DMS53 treated with DMSO at 0.1 percent for 48 hours (cell line): ENCODE data around the gene RNGTT.

Experiments used
- DNase-seq: peaks from one replicate; lab custom pipeline; 2025; ENCODE audit not compliant: unreplicated experiment; lab: John Stamatoyannopoulos, UW

The RNGTT gene

DNA sequence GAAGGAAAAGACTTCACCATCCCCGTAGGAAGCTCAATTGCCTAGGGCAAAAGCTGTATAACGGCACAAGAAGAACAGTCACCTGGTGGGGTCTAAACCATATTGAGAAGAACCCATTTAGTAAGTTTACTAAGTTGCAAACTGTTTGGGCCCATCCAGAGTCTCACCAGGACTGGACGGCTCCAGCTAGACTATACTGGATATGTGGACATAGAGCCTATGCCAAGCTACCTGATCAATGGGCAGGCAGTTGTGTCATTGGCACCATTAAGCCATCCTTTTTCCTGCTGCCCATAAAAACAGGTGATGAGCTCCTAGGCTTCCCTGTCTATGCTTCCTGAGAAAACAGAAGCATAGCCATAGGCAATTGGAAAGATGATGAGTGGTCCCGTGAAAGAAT lies 293.9 kb downstream of the RNGTT start:
- DNase-seq, result no peak

- DNase-seq, result no peak
Measured at GRCh38 chr6:88666901-88667300, 296.5 kb downstream of the RNGTT start.

DNA sequence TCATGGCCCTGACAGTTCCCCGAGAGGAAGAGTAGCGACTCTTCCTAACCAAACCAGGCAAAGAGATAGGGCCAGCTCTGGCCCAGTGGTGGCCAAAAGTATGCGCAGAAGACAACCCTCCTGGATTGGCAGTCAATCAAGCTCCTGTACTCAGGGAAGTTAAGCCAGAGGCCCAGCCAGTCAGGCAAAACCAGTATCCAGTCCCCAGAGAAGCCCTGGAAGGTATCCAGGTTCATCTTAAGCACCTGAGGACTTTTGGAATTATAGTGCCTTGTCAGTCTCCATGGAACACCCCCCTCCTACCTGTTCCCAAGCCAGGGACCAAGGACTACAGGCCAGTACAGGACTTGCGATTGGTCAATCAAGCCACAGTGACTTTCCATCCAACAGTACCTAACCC lies 298.3 kb downstream of the RNGTT start:
- no peak for DNase-seq

DNA sequence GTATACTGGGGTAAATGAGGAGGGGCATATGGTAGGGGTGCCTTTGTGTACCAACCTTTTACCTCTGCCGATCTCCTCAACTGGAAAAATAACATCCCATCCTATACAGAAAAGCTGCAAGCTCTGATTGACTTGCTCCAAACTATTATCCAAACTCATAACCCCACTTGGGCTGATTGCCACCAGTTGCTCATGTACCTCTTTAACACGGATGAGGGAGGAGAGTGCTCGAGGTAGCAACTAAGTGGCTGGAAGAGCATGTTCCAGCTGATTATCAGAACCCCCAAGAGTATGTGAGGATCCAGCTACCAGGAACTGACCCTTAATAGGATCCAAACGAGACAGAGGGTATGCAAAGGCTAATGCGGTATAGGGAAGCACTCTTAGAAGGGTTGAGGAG lies 299.6 kb downstream of the RNGTT start:
- no peak for DNase-seq

GRCh38 chr6:88662653-88663174 lies 300.7 kb downstream of the RNGTT start:
- no peak for DNase-seq

GRCh38 chr6:88662163-88662580 lies 301.2 kb downstream of the RNGTT start:
- DNase-seq, result no peak

DNA sequence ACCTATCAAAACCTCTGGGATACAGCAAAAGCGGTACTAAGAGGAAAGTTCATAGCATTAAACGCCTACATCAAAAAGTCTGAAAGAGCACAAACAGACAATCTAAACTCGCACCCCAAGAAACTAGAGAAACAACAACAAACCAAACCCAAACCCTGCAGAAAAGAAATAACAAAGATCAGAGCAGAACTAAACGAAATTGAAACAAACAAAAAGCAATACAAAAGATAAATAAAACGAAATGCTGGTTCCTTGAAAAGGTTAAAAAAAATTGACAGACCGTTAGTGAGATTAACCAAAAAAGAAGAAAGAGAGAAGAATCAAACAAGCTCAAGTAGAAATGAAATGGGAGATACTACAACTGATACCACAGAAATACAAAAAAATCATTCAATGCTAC lies 302.3 kb downstream of the RNGTT start:
- DNase-seq, result no peak

- DNase-seq, result no peak
Measured at GRCh38 chr6:88655586-88655985, 307.8 kb downstream of the RNGTT start.

GRCh38 chr6:88653936-88654335 lies 309.5 kb downstream of the RNGTT start:
- DNase-seq, result no peak

DNA sequence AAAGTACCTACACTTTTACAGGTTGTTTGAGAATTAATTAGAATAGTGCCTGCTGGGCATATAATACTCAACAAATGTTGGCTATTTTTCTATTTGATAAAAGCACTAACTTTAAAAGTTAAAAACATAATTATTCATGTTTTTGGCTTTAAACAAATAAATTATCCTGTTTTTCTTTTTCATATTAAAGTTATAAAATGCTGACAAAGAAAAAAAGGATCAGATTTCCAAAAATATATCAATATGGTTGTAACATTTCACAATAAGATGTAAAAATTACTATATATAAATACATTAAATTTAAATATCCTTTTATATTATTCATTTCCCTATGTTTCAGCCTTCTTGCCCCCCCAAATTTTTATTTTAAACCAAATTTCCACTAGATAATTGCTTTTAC lies 312.0 kb downstream of the RNGTT start:
- no peak for DNase-seq

DNA sequence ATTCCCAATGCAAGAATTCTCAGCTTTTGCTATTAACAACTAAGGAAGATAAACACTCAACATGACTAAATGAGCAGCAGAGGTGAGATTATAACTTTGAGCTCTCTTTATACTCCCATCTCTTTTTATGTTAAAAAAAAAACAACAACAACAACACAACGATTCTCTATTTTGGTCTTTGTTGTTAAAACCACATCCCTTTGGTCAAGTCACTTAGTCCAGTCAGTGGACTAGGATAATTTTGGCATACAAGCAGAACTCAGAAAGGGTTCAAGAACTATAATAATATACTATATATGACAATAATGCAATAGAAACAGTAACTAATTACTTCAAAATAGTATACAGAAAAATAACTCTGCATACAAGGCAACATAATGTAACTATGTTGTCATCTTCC lies 312.4 kb downstream of the RNGTT start:
- no peak for DNase-seq

GRCh38 chr6:88650029-88650619 lies 313.3 kb downstream of the RNGTT start:
- no peak for DNase-seq

DNA sequence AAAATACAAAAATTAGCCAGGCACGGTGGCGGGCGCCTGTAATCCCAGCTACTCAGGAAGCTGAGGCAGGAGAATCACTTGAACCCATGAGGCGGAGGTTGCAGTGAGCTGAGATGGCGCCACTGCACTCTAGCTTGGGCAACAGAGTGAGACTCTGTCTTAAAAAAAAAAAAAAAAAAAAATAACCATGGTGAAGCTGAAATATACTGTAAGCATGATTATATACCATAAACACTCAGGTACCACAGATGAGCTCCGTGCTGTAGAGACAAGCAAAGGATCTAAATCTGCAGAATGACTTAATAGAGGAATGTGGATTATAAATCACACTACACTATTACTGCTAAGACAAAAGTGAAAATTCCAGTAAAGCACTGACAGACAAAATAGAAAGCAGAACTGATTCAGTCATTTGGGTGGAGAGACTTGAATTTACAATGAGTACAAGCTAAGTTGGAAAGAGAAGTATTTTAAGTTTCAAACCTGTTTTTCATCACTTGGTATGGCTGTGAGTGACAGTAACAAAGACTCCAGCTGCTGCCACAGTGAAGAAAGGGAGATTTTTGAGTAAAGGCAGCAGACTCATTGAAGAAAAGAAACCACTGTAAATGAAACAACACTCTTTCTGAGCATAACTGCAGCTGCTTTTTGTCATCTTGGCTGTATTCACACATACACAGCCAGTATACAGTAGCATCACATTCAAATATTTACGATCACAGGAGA lies 322.1 kb downstream of the RNGTT start:
- no peak for DNase-seq

GRCh38 chr6:88637761-88638545 lies 325.5 kb downstream of the RNGTT start:
- no peak for DNase-seq

GRCh38 chr6:88636871-88637270 lies 326.5 kb downstream of the RNGTT start:
- no peak for DNase-seq

DNA sequence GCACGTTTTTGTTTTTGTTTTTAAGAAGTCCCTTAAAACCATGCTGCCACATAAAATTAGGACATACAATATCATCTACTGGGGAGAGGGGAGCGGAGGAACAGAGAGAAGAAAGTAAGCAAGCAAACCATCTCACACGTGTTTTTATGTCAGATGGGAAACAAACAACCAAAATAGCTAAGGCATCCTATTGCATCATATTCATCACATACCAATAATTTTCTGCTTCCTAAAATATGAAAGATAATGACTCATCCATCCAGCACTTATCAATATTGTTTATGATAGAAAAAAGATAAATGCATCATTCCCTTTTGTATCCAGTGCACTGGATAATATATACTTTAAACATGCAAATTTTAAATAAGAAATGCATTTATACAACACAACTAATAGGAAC lies 329.6 kb downstream of the RNGTT start:
- DNase-seq, result no peak

DNA sequence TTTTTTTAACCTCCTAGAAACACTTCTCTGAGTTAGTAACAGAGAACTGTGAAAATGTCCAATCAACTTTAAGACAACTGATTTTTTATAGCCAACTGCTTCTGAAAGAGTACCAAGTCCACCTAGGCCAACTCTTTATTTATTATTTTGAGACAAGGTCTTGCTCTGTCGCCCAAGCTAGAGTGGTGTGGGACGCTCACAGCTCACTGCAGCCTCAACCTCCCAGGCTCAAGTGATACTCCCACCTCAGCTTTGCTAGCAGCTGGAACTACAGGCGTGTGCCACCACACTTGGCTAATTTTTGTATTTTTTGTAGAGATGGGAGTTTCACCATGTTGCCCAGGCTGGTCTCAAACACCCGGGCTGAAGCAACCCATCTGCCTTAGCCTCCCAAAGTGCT lies 331.6 kb downstream of the RNGTT start:
- DNase-seq, result no peak

GRCh38 chr6:88629838-88630494 lies 333.5 kb downstream of the RNGTT start:
- DNase-seq, result no peak

DNA sequence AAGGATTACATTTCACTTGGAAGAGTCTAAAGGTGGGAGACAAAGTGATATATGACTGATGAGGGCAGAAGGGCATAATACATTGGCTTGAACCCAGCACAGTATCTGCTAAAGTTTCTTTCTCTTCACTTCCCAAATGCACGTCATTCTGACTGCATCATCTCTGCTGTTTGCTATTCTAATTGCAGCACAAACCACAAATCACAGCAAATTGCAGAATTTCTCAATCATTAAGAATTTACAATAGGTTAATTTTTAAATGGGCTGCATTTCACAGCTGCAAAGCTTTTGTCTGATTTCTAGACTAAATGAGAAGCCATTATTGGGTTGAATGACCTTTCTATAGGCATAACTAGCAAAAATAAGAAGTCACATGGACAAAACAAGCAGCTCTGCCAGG lies 337.0 kb downstream of the RNGTT start:
- DNase-seq, result no peak

DNA sequence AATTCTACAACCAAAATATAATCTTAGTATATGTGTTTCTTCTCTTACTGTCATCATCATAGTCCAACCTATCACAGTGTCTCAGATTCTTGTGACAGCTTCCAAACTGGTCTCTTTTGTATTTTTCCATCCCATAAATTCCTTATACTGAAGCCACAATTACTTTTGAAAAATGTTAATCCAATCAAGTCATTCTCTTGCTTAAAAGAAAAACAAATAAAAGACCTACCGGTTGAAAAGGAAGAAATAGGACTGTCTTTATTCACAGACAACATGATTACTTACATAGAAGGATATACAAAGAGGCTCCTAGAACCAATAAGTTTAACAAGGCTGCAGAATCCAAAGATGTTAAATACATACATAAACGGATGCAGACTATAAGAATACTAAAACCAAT lies 339.9 kb downstream of the RNGTT start:
- DNase-seq, result no peak

- no peak for DNase-seq
Measured at GRCh38 chr6:88619951-88620350, 343.5 kb downstream of the RNGTT start.
